GM21717 (cell line): ENCODE measurements around the gene DCLK2.

Experiments used
- ATAC-seq: cut with Tn5 transposase; IDR thresholded peaks from one replicate; pipeline ENCODE4 v1.9.1; 2021; ENCODE audit warnings: mild to moderate bottlenecking, moderate library complexity; ENCODE audit not compliant: unreplicated experiment

The DCLK2 gene

DNA sequence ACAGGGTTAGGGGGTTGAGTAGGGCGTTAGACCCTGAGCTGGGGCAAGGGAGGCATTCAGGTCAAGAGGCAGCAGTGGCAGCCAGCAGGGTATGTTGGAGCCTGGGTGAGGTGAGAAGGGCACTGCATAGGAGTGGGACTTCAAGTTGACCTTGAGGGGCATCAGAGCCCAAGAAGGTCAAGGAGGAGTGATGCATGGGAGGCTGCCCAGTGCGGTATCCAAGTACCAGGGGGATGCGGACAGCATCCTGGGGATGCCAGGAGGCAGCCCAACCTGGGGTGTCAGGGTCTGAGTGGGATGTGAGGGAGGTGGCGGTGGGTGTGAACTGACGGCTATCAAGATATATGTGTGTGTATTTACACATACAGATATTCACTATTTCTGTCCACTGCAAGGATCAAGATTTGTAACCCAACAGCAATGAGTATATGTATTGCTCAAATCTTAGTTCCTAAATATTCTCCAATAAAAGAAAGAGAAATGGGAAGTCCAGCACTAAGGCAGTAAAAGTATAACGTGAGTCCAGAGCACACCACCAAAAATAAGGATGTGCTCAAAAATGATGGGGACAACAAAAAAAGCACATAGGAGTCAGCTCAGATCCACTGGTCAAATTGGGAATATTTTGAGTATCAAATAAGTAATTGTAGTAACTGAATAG, 9.8 kb upstream of the DCLK2 start:
- ATAC-seq = no peak

DNA sequence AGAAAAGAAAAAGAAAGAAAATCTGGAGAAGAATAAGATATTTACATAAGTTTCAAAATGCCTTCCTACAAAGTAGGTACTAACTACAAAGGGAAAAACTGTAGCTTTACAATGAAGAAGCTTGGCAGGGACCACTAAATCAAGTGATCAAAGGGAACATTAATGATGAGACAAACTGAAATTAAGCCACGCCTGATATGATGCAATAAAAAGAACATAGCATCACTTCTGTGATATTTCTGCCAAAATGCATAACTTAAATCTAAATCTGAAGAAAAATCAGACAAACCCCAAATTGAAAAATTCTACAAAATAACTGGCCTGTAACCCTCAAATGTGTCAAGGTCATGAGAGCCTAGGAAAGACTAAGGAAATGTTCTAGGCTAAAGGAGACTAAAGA, 8.9 kb upstream of the DCLK2 start:
- ATAC-seq = no peak

DNA sequence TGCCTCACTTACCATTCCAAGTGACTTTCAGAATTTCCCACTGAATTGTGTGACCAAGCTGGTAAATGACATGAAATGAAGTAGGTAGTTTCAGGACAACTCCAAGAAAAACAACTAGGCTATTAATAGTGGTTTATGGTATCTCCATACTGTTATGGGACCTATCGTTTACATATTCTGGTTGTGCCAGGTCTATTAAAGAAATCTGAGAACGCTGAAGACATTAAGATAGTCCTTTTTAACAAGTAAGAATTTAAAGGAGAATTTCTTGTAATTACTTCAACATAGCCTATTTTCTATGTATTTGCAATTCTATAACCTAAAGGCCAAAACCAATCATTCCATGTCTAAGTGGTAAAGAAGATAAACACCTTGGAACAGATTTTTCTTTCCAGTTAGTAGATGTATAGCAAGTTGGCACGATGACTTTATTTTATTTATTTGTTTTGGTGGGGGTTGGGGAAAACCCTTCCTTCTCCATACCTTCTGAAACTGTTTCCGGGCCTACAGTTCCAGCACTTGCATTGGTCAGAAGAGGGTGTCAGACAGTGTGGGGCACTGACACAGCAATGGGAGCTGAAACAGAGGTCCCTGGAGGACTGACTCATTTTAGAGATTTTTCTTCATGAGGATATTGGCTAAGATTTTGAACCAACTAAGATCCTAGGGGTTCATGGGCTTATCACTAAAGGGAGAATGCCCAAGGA, 7.6 kb upstream of the DCLK2 start:
- ATAC-seq = no peak

DNA sequence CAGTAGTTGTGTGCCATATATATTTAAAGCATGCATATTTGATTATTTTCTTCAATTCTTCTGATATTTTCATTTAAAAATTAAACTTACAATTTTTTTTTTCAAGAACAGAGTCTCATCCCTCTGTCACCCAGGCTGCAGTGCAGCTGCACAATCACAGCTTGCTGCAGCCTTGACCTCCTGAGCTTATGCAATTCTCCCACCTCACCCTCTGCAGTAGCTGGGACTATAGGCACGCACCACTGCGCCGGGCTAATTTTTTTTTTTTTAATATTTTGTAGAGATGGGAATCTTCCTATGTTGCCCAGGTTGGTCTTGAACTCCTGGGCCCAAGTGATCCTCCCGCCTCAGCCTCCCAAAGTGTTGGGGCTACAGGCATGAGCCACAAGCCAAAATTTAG, 5.8 kb upstream of the DCLK2 start:
- ATAC-seq = no peak

DNA sequence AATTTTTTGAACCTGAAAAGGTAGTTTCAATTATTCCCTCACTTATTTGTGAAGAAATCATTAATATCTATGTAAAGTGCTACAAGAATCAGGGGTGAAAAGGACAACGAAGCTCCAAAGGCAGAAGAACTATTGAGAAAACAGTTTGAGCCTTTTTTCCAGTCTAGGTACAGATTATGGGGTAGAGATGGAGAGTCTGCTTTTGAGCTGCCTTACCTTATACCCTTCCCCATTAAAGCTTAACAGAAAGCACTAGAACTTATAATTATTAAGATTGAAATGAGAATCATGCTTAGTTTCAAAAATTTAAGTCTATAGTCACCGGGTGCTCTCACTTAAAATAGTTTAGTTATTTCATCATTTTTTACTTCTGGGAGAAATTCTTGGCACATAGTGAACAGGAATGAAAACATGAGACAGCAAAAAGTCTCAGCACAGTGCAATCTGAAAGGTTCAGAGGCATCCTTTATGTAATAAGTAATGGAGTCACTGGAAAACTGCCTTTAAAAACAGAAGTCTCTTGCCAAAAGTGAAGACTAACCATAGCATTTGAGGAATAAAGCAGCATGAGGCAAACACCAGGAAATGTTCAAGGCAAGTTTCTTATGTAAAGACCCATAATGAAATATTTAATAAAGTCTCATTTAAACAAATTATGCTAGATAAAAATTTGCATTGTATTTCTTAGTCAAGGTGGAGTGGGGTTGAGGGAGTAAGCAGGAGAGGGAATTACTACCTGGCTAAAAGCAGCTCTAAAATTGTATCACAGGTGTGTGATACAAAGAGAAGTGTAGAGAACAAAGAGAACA, 5.1 kb upstream of the DCLK2 start:
- ATAC-seq = no peak

DNA sequence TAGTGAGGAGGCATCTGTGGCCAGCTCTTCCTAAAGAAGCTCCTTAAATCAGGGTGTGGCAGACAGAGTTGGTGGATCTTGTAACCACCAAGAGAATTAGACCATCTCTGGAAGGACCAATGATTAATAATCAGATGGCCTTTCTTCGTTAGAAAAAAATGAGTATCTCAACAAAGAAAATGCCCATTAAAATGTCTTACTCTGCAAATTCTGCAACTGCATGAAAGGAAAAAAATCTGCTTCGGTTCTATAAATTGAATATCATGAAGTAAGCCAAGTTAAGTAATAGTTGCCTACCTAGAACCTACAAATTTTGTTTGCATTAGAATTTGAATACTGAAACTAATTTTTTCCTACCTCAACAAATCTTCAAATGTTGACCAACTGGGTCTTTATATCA, 4.2 kb upstream of the DCLK2 start:
- no peak for ATAC-seq

DNA sequence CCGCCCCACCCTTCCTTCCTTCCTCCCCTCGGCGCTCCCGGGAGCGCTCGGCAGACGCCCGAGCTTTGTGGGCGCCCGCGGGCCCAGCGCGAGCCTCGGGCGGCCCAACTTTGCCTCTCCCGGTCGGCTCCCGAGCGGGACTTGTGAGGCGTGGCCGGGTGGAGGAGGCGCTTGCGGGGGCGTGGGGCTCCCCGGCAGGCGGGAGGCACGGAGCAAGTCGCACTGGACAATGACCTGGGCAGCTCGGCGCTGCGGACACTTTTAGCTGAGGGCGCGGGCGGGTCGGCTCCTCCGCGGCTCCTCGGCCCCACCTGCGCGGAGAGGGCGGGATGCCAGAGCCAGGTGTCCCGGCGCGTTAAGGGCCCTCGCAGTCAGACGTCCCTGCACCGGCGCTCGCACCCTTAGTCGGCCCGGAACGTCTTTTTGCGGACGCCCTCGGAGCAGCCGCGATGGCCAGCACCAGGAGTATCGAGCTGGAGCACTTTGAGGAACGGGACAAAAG, 385 bp downstream of the DCLK2 start:
- no peak for ATAC-seq

DNA sequence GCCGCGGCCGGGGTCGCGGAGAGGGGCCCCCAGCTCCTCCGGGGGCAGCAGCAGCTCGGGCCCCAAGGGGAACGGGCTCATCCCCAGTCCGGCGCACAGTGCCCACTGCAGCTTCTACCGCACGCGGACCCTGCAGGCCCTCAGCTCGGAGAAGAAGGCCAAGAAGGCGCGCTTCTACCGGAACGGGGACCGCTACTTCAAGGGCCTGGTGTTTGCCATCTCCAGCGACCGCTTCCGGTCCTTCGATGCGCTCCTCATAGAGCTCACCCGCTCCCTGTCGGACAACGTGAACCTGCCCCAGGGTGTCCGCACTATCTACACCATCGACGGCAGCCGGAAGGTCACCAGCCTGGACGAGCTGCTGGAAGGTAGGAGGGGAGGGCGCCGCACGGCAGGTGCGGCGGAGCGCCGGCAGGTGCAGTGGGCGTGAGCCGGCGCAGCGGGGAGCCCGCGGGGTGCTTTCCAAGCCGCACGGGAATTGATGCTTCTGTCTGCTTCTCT, 886 bp downstream of the DCLK2 start:
- ATAC-seq = peak; percentile 52

DNA sequence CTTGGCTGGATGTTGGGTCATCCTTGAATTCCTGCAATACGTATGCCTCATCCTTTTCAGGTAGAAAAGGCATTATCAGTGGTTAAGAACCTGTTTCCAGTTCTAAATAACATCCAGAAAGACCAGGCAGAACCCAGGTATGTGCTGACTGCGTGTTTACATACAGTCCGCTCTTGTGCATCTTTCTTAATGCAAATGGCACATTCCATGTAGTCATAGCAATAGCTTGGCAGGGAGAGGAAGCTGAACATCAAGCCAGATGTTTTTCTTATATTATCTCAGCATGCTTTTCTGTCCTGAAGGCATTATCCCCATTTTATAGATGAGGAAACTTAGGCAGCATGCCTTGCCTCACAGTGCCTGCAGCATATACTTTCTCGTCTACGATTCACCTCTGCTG, 2.1 kb downstream of the DCLK2 start:
- ATAC-seq = no peak

DNA sequence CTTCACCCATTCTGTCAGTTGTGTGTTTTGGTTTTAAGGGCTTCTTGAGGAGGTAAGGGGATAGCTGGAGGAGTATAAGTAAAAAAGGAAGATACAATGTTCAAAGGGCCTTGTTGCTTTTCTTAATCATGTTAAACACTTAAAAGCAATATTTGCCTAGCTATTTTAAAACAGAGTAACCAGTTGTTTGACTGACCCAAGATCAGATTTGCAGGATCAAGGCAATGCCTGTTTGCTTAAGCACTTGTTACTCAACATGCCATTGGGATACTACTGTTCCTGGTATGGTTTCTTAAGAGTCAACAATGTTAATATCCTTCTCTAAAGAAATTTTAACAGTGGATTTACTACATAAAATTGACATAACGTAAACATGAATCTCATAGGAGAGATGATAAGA, 2.6 kb downstream of the DCLK2 start:
- ATAC-seq = no peak

DNA sequence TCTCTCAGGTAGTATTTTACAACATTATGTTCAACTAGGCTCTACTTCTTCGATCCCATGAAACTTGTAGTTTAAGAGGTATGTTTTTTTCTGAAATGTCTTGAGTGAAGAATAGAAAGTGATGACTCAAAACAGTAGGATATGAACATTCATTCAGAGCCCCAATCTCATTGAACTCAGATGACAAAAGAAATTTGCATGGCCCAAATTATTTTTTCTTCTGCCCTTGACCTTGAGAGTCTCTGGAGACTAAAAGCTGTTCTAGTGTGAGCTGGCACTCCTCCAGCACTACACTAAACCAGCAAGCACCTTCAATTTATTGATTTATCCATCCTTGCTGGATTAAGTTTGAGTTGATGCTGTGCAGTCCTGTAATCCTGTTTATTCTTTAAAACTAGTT, 4.0 kb downstream of the DCLK2 start:
- ATAC-seq = peak; percentile 84

DNA sequence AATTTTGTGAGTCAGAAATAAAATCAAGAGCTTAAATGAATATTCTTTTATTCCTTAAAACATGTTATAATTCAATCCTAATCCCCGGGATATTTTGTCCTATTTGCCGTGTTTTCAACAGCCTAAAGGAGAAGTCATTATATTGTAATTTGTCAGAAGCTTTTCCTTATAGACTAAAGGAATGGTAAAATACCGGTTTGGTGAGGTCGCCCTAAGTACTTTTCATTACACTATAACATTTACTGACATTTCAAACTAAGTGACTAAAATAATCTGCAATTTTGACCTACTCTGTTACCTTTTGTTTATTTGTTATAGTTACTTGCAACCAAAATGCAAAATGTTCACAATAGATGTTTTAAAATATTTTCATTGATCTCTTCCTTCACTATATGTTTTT, 8.8 kb downstream of the DCLK2 start:
- no peak for ATAC-seq

DNA sequence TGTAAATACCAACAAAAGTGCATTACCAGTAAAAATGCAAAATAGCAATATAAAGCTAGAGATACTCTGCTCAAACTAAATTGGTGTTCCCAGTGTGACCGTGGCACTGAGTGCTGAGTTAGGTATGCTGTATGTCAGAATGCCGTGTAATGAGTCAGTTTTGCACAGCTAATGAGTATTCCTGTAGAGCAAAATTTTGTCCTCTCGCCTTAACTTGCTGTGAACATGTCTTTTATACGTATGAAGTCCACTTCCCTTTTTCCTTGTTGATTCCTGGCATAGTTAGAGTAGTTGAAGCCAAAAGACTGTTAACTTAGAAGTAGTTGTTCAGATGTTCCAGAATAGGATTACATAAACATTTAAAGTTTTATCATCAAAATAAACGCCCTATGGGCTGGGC, 11.5 kb downstream of the DCLK2 start:
- no peak for ATAC-seq

DNA sequence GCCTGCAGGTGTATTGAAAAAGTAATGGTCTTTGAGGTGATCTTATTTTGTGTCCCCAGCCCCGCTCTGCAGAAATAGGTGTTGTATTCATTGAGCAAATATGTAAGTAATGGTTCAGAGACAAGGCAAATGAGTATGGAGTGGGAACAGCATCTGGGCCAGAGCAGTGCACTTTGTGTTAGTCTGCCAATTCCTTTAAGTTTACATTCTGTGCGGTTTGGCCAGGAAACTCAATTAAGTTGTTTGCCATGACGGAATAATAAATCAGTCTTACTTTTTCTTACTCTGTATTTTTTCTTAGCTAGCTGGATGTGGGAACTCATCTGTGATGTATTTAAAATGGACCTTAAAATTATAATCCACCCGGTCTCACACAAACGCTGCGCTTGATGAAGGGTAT, 12.6 kb downstream of the DCLK2 start:
- ATAC-seq = no peak

DNA sequence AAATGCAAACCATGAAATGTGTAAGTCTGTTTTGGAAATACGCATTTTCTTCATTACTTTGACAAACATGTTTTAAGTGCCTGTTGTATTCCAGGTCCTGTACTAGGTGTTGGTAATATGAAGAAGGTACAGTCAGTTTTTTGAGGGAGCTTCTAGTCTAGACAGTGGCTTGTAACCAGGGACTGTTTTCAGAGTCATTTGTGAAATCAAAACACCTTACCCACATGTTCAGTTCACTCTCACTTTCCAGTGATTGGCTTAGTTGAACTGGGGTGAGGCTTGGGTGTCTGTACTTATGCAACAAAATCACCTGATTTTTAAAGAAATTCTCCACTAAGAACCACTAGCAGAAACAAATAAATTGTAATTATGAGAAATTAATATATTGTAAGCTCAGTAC, 16.4 kb downstream of the DCLK2 start:
- ATAC-seq = no peak

DNA sequence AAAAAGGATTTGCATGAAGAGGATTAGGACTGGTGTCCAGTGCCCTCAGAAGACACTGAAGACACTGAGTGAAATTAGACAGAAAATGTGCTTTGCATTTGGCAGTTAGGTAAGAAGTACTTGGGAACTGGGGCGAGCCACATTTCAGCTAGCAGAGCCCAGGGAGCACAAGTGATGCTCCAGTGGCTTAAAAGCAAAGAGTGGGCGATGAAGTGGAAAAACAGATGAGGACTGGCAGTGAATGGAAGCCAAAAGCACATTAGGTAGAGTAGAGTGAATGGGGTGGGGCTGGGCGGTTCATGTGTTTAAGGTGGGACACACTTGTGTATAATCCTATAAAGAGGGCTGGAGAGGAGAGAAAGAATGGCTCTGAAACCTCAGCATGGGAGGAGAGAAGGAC, 18.4 kb downstream of the DCLK2 start:
- no peak for ATAC-seq

DNA sequence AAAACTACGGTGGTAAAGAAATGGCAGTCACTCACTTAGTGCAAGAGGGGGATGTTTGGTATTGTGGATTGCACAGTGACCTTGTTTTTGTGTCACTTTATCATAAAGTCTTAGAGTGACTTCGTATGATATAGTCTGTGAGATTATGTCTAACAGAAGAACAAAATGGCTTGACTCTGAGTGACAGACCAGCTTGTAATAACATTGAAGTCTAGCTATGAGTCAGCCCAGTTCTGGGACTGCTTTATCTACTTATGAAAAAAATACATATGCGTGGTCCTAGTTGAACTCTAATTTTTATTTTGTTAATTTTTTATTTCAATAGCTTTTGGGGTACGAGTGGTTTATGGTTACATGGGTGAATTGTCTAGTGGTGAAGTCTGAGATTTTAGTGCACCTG, 20.0 kb downstream of the DCLK2 start:
- no peak for ATAC-seq

DNA sequence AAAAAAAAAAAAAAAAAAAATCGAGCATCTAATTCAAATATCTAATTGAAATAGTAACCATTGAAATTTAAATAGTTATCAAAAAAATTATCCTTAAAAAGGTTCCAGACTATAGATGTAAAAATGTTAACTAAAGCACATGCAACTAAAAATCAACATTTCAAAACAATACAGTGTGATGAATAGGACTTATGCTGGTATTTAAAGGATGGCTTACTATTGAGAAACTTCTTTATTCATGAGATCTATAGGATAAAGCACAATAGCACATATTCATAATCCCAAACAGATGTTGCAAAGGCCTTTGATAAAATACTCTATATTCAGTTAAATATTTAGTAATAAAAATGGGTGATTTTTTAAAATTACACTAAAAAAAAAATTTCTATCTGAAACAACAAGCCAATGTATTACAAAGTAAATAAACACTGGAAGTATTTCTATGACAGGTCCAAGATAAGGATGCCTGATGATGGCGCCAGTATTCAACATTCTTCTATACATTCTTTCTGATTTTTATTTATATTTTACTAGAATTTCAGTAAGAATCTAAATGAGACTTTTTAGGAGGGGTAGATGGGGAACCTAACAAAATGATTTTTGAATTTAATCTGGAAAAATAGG, 26.3 kb downstream of the DCLK2 start:
- no peak for ATAC-seq

DNA sequence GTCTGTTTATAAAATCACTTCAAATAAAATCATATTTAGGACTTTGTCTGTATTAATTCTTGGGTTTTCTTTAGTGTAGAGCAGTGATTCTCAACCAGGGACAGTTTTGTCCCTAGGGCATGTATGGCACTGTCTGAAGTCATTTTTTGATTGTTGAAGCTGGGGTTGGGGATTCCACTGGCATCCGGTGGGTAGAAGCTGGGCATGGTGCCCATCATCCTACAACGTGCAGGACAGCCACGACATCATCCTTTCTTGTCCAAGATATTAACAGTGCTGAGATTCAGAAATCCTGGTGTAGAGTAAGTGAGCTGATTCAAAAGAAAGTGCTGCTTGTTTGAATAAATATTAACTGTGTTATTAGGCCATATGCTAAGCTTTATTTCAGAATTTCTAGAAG, 28.6 kb downstream of the DCLK2 start:
- no peak for ATAC-seq

DNA sequence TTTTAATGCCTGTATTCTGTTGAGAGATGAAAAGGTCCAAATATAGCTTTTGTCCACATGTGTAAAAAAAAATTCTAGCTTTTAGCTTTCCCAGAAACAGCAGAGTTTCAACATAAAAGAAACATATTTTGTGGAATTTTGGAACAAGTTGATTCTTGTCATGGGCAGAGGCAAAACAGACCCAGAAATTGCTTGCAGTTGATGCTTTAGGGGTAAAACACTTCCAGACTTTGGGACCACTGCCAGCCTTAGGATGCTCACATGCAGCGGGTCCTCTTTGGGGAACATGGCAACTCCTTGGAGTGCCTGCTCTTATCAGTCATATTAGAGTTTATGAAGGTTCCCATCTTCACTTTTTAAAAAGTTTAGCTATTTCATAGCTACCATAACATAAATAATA, 30.4 kb downstream of the DCLK2 start:
- no peak for ATAC-seq

DNA sequence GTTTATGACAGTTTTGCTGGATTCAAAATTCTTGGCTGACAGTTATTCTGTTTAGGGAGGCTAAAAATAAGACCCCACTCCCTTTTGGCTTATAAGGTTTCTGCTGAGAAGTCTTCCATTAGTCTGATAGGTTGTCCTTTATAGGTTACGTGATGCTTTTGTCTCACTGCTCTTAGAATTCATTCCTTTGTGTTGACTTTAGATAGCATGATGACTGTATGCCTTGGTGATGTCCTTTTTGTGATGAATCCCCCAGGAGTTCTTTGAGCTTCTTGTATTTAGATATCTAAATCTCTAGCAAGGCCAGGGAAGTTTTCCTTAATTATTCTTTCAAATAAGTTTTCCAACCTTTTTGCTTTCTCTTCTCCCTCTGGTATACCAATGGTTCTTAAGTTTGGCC, 36.4 kb downstream of the DCLK2 start:
- no peak for ATAC-seq
